ENCODE measurements around the gene MPC2. TPM values are rescaled to one million over a fixed set of nuclear protein-coding genes. Genes with fewer than 3 reads are reported as not detected.
"Not testable (repeated sequence)": the region's sequence is repeated elsewhere in the genome, so short reads cannot be mapped to it uniquely, and the experiment has no call there.

Gene MPC2
- total and polyA plus RNA-seq, 9 donors = 22.1 to 91.2 (median 49.3) TPM

DNA sequence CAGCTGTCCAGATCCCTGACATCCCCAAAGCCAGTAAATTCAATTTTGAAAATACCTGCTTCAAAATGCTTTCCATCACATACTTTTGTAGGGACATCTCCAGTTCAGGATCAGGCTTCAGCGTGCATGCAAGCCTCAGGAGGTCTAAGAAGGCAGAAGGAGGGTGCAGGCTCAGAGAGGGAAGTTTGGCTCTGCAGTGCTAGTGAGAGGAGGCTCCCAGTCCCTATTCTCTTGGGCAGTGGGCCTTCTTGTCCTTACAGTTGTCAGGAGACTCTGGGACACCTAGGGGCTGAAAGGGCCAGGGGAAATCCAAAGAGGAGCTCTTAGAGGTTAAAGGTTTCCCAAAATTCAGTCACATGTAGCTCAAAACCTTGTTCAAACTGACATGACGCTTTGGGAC, 43.1 kb downstream of the MPC2 start:
- Histone ChIP-seq H3K27ac (no peak overlapping the region), H3K36me3 (no peaks in the 10 kb centered on the region), H3K4me1 (ENCODE audit: insufficient read depth) (no peaks in the 10 kb centered on the region), H3K9me3 (no peaks in the 10 kb centered on the region), H3K4me3 (no peak overlapping the region), H3K27me3 (no peaks in the 10 kb centered on the region)
- intact Hi-C loops (cut with DNase I) = no loop called here
- DNase-seq = no peak
- WGBS, 3 donors = 76 to 84% (median 78%) methylated on average over 2 of the region's 2 CpGs
- TF ChIP-seq EP300 (IDR thresholded peaks at IDR 0.05) (no peak), CTCF (IDR thresholded peaks at IDR 0.05) (no peak), POLR2A (IDR thresholded peaks at IDR 0.05) (no peak)

DNA sequence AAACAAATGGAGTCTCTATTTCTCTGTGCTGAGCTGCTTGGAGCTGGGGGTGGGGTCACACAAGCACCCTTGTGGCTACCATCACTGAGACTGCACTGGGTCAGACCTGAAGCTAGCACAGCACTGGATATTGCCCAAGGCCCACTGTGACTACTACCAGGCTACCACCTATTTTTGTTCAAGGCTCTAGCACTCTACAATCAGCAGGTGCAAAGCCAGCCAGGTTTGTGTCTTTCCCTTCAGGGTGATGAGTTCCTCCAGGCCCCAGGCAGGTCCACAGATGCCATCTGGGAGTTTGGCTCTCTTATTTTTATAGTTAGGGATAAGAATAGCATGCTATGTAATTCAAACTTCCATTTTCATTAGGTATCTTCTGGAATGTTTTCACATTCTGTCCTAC, 46.5 kb downstream of the MPC2 start:
- H3K27me3 ChIP-seq = no peaks in the 10 kb centered on the region
- H3K9me3 ChIP-seq = no peaks in the 10 kb centered on the region
- no peak overlapping the region for H3K4me3 ChIP-seq
- intact Hi-C loops (cut with DNase I) = no loop called here
- no peaks in the 10 kb centered on the region for H3K36me3 ChIP-seq
- no peak for DNase-seq
- H3K27ac ChIP-seq = no peak overlapping the region
- TF ChIP-seq POLR2A (IDR thresholded peaks at IDR 0.05) = no peak
- TF ChIP-seq EP300 (IDR thresholded peaks at IDR 0.05) = no peak
- TF ChIP-seq CTCF (IDR thresholded peaks at IDR 0.05) = no peak
- no peaks in the 10 kb centered on the region for H3K4me1 ChIP-seq (ENCODE audit: insufficient read depth)

GRCh38 chr1:167887187-167887586, 49.7 kb downstream of the MPC2 start:
- H3K4me3 ChIP-seq; H3K9me3 ChIP-seq; H3K4me1 ChIP-seq (ENCODE audit: insufficient read depth); intact Hi-C loops (cut with DNase I); H3K27ac ChIP-seq; H3K27me3 ChIP-seq; H3K36me3 ChIP-seq; DNase-seq: not testable (repeated sequence)
- 83 to 95% (median 91%) methylated on average over 2 of the region's 2 CpGs for WGBS, 3 donors

- no peak for TF ChIP-seq EP300 (IDR thresholded peaks at IDR 0.05)
- no peak for TF ChIP-seq POLR2A (IDR thresholded peaks at IDR 0.05)
- no peak for TF ChIP-seq CTCF (IDR thresholded peaks at IDR 0.05)
- Histone ChIP-seq H3K9me3 (no peaks in the 10 kb centered on the region), H3K27ac (no peak overlapping the region), H3K4me1 (ENCODE audit: insufficient read depth) (no peaks in the 10 kb centered on the region), H3K27me3 (no peaks in the 10 kb centered on the region), H3K36me3 (no peaks in the 10 kb centered on the region), H3K4me3 (no peak overlapping the region)
- intact Hi-C loops (cut with DNase I) = no loop called here
- DNase-seq = no peak
- 94 to 96% (median 94%) methylated on average over 8 of the region's 8 CpGs for WGBS, 3 donors
These were observed 54.5 kb downstream of the MPC2 start for GRCh38 chr1:167882376-167882775.

DNA sequence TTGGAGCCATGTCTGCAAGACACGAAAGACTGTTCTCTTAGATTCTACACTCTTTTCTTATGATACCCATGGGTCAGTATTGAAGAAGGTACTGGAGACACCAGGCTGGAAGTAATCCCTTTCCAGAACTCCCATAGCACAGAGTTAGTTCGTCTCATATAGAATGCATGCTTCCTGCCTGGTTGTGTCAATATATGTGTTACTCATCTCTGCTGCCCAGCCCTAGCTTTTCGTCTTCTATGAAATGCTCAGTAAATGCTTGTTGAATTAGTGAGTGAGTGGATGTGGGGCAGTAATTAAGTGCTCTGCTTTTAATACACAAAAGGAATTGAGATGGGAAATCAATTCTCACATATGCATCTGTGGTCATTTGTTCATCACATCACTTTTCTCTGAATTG, 55.1 kb downstream of the MPC2 start:
- intact Hi-C loops (cut with DNase I) = no loop called here
- TF ChIP-seq EP300 (IDR thresholded peaks at IDR 0.05) (no peak), POLR2A (IDR thresholded peaks at IDR 0.05) (no peak), CTCF (IDR thresholded peaks at IDR 0.05) (no peak)
- no peak overlapping the region for H3K27ac ChIP-seq
- H3K27me3 ChIP-seq = no peaks in the 10 kb centered on the region
- H3K9me3 ChIP-seq = no peaks in the 10 kb centered on the region
- no peaks in the 10 kb centered on the region for H3K36me3 ChIP-seq
- WGBS, 3 donors = 88 to 96% (median 90%) methylated on average over 3 of the region's 3 CpGs
- H3K4me1 ChIP-seq (ENCODE audit: insufficient read depth) = no peaks in the 10 kb centered on the region
- no peak overlapping the region for H3K4me3 ChIP-seq
- DNase-seq = no peak

All from ovary (tissue), 9 donors.